ENCODE measurements around the gene VWA8.

- TF ChIP-seq POLR2A (IDR thresholded peaks at IDR 0.05) (no peak), CTCF (IDR thresholded peaks at IDR 0.05 in 8 of 11, conservative IDR thresholded peaks at IDR 0.05 in 3 of 11) (no peak), POLR2AphosphoS5 (IDR thresholded peaks at IDR 0.05) (no peak)
These were observed 60.0 kb downstream of the VWA8 start for GRCh38 chr13:41900918-41901317.
